Stimulated activated CD4-positive, alpha-beta T cell treated with anti-CD3 and anti-CD28 coated beads, TNF-alpha, amount 100 ng/mL, for 4 hours (primary cell): Measurements from ENCODE around the gene GPR89A.
"Not testable (repeated sequence)": the region's sequence is repeated elsewhere in the genome, so short reads cannot be mapped to it uniquely, and the experiment has no call there.

ENCODE experiments used
- DNase-seq, 3 experiments: peaks; one replicate each; pipeline ENCODE4 v3.0.0-alpha.2; 2020; ENCODE audit warnings: low read depth in 3 of 3

GPR89A gene

GRCh38 chr1:145607833-145608733 lies at the start of gene GPR89A:
TSS of gene GPR89A (plus strand) at chr1:145607988. CDS start at chr1:145608134, 146 bp downstream.
- peak; percentile 92 to 95 (median 93) for DNase-seq

- DNase-seq = not testable (repeated sequence)
Observed at GRCh38 chr1:145586820-145587219, 21.0 kb upstream of the GPR89A start.

- peak in 2 of 3 experiments; percentile 11 to 12 for DNase-seq
Observed at GRCh38 chr1:145590806-145591205, 17.0 kb upstream of the GPR89A start.

- not testable (repeated sequence) for DNase-seq
Observed at GRCh38 chr1:145592347-145592746, 15.4 kb upstream of the GPR89A start.

GRCh38 chr1:145595421-145595820 lies 12.4 kb upstream of the GPR89A start:
- DNase-seq = not testable (repeated sequence)

GRCh38 chr1:145596236-145596635 lies 11.6 kb upstream of the GPR89A start:
- not testable (repeated sequence) for DNase-seq

GRCh38 chr1:145599426-145599825 lies 8.4 kb upstream of the GPR89A start:
- not testable (repeated sequence) for DNase-seq

GRCh38 chr1:145601593-145601992 lies 6.2 kb upstream of the GPR89A start:
- no peak for DNase-seq

GRCh38 chr1:145606840-145607239 lies 948 bp upstream of the GPR89A start:
- DNase-seq = not testable (repeated sequence)

- DNase-seq = not testable (repeated sequence)
Observed at GRCh38 chr1:145607289-145607688, 499 bp upstream of the GPR89A start.

- not testable (repeated sequence) for DNase-seq
Observed at GRCh38 chr1:145610744-145611143, 3.0 kb downstream of the GPR89A start.

GRCh38 chr1:145620073-145620472 lies 12.3 kb downstream of the GPR89A start:
- not testable (repeated sequence) for DNase-seq

GRCh38 chr1:145622177-145622576 lies 14.4 kb downstream of the GPR89A start:
- DNase-seq = not testable (repeated sequence)

GRCh38 chr1:145636237-145636636 lies 28.4 kb downstream of the GPR89A start:
- not testable (repeated sequence) for DNase-seq

- not testable (repeated sequence) for DNase-seq
Observed at GRCh38 chr1:145641886-145642285, 34.1 kb downstream of the GPR89A start.

- DNase-seq = not testable (repeated sequence)
Observed at GRCh38 chr1:145643990-145644389, 36.2 kb downstream of the GPR89A start.

- not testable (repeated sequence) for DNase-seq
Observed at GRCh38 chr1:145656245-145656943, 48.6 kb downstream of the GPR89A start.

GRCh38 chr1:145662502-145662901 lies 54.7 kb downstream of the GPR89A start:
- not testable (repeated sequence) for DNase-seq

GRCh38 chr1:145665015-145665414 lies 57.2 kb downstream of the GPR89A start:
- not testable (repeated sequence) for DNase-seq

- not testable (repeated sequence) for DNase-seq
Observed at GRCh38 chr1:145670995-145671745, 63.4 kb downstream of the GPR89A start.

- not testable (repeated sequence) for DNase-seq
Observed at GRCh38 chr1:145673217-145673616, 65.4 kb downstream of the GPR89A start.

- DNase-seq = not testable (repeated sequence)
Observed at GRCh38 chr1:145684858-145685257, 77.1 kb downstream of the GPR89A start.
